CD4-positive, alpha-beta T cell treated with Interleukin-4 for 1 hour (primary cell): ENCODE data around the gene SLC16A7.

ENCODE experiments used
- DNase-seq, 2 donors: peaks; one replicate each; pipeline ENCODE4 v3.0.0-alpha.2; 2020 to 2022

Gene SLC16A7

DNA sequence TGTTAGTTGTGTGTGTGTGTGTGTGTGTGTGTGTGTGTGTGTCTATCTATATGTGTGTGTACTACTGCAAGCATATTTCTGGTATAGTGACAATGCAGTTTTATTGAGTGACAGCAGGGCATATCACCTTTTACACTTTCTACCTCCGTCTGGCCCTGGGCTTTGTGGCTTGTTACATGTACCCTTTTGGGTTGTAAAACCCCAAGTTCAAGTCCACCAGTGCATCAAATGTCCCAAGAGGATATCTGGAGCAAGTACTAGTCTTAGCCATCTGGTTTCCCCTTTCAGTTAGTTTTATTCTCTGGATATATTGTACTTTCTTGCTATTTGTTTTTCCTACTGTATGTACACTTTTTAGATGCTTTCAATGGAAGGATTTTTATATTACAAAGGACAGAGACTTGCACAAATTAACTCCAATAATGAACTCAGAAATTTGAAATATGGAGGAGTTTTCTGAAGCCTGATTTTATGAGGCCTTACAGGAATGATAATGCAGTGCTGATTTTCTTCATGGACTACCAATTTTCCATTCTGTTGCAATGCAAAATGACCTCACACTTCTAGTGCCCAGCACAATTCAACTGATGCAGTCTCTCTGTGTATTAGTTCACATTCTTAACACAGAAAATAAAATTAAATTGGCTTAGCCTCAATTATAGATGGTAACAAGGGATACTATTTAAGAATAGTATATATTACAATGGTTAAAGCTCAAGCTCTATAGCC lies 29.1 kb downstream of the SLC16A7 start:
- DNase-seq, result no peak

- no peak for DNase-seq
Observed at GRCh38 chr12:59626382-59626781, 30.6 kb downstream of the SLC16A7 start.

DNA sequence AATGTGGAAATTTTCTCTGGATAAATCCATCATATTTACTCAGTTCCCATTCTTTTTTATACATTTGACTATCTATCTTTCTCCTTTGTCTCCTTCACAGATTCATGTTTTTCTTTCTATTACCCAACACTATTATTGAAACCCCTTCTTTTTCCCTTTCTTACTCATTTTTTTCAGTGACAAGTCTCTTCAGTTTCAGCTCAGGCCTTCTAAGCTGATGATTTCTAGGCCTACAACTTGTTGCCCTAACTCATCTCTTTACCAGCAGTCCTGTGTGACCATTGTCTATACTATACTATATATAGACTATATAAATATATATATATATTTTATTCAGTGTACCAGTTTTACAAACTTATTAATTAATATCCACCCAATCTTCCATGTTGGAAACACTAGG lies 31.8 kb downstream of the SLC16A7 start:
- DNase-seq, result no peak

- DNase-seq, result no peak
Observed at GRCh38 chr12:59629890-59630289, 34.1 kb downstream of the SLC16A7 start.

DNA sequence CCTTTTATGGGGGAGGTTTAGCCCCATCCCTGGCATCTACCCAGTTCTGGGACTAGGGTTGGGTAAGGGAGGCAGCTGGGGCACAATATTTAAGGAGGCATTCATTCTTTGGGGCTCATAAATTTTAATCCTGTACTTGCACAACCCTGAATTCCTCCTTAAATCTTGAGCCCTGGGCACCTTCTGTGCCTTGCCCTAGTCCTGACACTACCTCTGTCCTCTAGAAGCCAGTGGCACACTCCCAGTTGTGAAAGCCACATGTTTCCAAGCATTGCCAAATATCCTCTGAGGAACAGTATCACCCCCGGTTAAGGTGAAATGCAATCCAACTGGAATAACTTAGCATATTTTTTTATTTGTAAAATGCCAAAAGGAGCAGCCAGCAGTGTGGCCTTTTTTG lies 36.6 kb downstream of the SLC16A7 start:
- no peak for DNase-seq

DNA sequence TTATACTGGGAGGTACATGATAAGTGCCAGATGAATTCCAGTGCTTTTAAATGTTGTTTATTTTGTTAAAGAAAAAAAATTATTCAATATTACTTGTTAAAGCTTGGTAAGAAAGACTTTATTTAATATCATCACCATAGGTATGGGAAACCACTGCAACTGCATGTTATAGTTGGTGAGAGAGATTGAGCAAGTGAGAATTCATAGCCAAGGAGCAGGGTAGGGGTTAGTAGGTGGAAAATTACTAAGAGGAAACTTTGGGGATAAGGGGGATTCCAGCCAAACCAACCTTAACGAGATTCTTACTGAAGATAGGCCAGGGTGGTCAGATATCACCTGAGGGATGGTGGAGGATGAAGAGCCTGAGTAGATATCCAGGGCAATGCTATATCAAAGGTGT lies 38.4 kb downstream of the SLC16A7 start:
- no peak for DNase-seq

DNA sequence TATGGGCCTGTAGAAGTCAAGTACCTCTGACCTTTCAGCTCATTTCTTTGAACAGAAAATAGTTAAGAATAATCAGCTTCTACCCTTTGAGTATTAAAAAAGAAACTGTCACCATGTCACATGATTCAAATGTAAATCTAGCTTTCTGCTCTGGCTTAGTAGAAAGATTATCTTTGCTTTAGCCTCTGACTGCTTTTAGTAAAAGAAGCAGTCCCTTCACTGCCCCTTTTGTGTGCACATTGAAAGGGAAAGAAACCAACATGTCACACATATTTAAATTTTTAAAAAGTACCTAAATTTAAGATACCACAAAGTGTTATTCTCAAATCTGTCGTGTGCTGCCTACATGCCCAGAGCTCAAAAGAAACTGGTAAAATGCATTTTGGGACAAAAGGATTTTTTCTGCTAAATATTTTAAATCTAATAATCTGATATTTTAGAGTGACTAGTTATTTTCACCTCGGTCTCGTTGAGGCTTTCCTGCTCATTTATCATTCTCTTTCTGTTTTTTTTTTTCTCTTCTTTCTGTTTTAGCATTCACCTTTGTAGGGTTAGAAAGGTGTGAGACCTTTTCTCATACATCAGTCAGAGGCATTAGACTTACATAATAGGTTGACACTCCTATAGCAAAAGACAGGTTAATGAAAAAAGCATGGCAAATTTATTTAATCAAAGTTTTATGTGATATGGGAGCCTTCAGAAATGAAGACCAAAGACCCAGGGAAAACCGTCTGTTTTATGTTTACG lies 41.3 kb downstream of the SLC16A7 start:
- DNase-seq, result no peak

- DNase-seq, result no peak
Observed at GRCh38 chr12:59637692-59638070, 41.9 kb downstream of the SLC16A7 start.

- DNase-seq, result no peak
Observed at GRCh38 chr12:59643550-59643949, 47.7 kb downstream of the SLC16A7 start.

- no peak for DNase-seq
Observed at GRCh38 chr12:59645242-59645641, 49.4 kb downstream of the SLC16A7 start.

GRCh38 chr12:59646636-59647035 lies 50.8 kb downstream of the SLC16A7 start:
- DNase-seq, result no peak

- DNase-seq, result no peak
Observed at GRCh38 chr12:59649203-59649602, 53.4 kb downstream of the SLC16A7 start.

- DNase-seq, result no peak
Observed at GRCh38 chr12:59650588-59651228, 54.9 kb downstream of the SLC16A7 start.

DNA sequence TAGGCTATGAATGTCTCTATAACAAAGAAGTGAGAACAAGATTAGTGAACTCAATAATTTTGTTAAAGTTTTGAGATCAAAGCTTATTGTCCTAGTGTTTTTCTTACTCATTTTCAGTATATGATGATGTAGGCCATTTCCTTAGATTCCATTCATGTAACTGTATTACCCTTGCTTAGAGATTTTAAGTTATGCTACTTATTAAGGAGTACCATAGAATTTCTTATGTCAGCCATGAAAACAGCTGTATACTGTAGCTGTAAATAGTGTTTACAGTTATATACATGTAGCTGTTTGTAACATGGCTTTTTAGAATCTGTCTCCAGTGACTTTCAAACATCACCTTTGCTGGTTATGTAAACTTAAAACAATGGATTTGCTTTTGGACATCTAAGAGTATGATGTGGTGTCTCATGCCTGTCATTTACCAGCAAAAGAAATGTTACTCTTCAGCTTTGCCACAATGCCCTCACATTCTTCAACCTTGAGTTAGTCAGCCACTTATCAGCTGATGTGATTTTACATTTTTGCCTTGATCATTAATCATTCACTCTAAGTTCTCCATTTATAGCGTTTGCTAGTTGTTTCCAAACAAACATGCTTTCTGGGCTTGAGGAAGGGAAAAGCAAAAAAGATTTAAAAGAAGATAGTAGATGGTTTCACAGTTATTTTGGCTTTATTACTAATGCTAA lies 55.5 kb downstream of the SLC16A7 start:
- no peak for DNase-seq

DNA sequence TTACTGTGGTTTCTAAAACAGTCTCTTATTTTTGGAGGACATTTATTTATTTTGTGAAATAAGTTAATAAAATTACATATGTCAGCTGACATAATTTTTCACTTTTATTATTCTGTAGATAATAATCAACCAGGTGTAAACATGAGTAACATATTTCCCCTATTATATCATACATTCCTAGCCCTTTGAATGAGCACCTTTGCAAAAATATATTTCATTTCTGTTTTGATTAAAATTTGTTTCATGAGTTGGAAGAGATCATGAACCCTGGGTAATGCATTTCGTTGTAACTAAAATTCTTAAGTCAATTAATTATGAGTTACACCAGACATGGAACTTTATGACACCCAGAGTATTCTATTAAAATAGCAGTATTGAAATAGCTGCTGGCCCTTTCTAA lies 56.3 kb downstream of the SLC16A7 start:
- no peak for DNase-seq

GRCh38 chr12:59654061-59654460 lies 58.2 kb downstream of the SLC16A7 start:
- DNase-seq, result no peak

GRCh38 chr12:59657266-59657665 lies 61.4 kb downstream of the SLC16A7 start:
- DNase-seq, result no peak

- no peak for DNase-seq
Observed at GRCh38 chr12:59657711-59658110, 61.9 kb downstream of the SLC16A7 start.

GRCh38 chr12:59660148-59660547 lies 64.3 kb downstream of the SLC16A7 start:
- no peak for DNase-seq

DNA sequence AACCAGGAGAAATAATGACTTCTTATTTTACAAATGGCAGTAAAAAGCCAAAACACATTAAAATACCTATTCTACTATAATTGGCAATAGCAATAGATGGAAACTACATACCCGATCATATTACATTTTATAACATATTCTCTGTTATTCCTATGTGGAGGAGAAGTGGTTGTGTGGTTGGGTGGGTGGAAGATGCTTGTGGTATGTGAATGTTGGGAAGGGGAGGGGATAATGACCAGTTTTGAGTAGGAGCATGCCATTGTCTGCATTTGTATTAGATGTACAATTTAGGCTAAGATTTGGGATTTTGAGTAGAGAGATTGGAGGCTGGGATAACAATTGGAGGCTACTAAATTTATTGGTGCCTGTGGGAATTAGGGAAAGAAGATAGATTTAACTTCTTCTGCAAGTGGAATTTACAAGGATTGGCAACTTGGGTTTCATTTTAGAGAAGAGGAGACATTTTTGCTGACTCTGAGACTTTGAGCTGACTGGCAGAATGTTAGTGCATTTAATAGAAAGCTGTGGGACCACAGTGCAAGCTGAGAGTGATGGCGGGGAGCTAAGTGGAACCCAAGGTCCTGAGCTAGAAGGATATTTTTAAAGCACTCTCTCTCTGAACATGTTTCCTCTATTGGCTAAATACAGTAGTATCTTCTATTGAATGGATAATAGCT lies 65.2 kb downstream of the SLC16A7 start:
- DNase-seq, result no peak

DNA sequence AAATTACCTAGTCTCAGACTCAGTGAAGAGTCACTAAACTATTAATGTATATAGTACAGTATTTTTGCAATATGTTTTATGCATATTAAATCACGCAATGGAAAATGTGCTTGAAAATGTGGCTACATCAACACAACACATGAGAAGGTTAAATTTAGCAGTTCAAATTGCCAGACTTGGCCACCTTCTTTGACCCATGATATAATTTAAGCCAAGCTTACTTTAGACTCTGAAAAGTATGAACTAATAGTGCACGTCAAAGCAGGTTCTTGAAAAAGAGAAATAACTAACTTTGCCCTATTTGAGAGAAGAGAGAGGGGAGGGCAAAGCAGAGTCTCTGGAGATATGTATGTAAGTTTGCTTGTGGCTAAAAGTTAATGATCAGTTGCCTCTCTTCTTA lies 68.7 kb downstream of the SLC16A7 start:
- no peak for DNase-seq

DNA sequence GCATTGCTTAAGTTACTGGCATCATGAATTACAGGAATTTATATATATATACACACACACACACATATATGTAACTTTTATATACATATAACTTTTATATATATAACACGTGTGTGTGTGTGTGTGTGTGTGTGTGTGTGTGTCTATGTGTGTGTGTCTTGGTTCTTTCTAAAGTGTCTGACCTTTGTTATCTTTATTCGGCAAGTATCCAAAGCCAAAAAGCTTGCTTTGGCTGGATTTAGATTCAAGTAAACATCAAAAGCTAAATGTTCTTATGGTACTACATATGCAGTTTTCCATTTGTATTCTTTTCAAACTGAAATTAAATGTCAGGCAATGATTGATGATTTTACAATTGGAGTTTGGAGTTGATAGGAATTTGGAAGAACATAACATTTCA lies 69.9 kb downstream of the SLC16A7 start:
- no peak for DNase-seq

- no peak for DNase-seq
Observed at GRCh38 chr12:59668674-59669073, 72.8 kb downstream of the SLC16A7 start.
